Ovary (tissue), 3 donors: ENCODE measurements around the gene ATF3.

ENCODE experiments used
- CTCF ChIP-seq, 3 donors: fragments of 450-650 bp in 2 of 3; fragments of 200-600 bp in 1 of 3; IDR thresholded peaks; one replicate each; pipeline versions ENCODE4 v1.5.1 to v1.8.0; 2016 to 2022; ENCODE audit warnings: antibody characterized with exemption in 3 of 3, mild to moderate bottlenecking in 1 of 3
- EP300 ChIP-seq: sonication (generic); formaldehyde crosslinking; IDR thresholded peaks from one replicate; pipeline ENCODE4 v1.6.1; 2017; ENCODE audit warnings: antibody characterized with exemption
- POLR2A ChIP-seq: fragments of 450-650 bp; IDR thresholded peaks from one replicate; pipeline ENCODE4 v1.6.1; 2017; ENCODE audit warnings: antibody characterized with exemption, mild to moderate bottlenecking, moderate library complexity
- donor health status: DM: no; HTN: no; CAD: no.

- TF ChIP-seq CTCF (IDR thresholded peaks at IDR 0.05) (no peak), EP300 (no peak), POLR2A (no peak)
These were observed 17.4 kb downstream of the ATF3 start for GRCh38 chr1:212625781-212626450.
